Prostate gland (tissue), 2 donors: Measurements from ENCODE around the gene STARD6.

ENCODE experiments used
- POLR2A ChIP-seq: fragments of 450-650 bp; IDR thresholded peaks from one replicate; pipeline ENCODE4 v1.6.1; 2016; ENCODE audit warnings: antibody characterized with exemption, mild to moderate bottlenecking
- POLR2AphosphoS5 ChIP-seq: sonication (generic); formaldehyde crosslinking; IDR thresholded peaks from one replicate; pipeline ENCODE4 v1.6.1; 2017; ENCODE audit warnings: antibody characterized with exemption
- TF ChIP-seq, protein P1 (sequence below), 4 experiments: fragments of 200-600 bp in 2 of 4; fragments of 450-650 bp in 2 of 4; sonication (generic) in 2 of 4; IDR thresholded peaks; 1 replicate in 3 of 4; 2 replicates in 1 of 4; pipeline ENCODE4 v1.5.1; 2016 to 2019; ENCODE audit warnings: antibody characterized with exemption in 4 of 4, mild to moderate bottlenecking in 2 of 4, moderate library complexity in 2 of 4

- TF ChIP-seq, protein P1, sequence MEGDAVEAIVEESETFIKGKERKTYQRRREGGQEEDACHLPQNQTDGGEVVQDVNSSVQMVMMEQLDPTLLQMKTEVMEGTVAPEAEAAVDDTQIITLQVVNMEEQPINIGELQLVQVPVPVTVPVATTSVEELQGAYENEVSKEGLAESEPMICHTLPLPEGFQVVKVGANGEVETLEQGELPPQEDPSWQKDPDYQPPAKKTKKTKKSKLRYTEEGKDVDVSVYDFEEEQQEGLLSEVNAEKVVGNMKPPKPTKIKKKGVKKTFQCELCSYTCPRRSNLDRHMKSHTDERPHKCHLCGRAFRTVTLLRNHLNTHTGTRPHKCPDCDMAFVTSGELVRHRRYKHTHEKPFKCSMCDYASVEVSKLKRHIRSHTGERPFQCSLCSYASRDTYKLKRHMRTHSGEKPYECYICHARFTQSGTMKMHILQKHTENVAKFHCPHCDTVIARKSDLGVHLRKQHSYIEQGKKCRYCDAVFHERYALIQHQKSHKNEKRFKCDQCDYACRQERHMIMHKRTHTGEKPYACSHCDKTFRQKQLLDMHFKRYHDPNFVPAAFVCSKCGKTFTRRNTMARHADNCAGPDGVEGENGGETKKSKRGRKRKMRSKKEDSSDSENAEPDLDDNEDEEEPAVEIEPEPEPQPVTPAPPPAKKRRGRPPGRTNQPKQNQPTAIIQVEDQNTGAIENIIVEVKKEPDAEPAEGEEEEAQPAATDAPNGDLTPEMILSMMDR (IDR thresholded peaks at IDR 0.05): no peak
- TF ChIP-seq POLR2A (no peak), POLR2AphosphoS5 (peak; percentile 37)
These were observed 41.4 kb downstream of the STARD6 start for GRCh38 chr18:54316071-54316820.
